ENCODE measurements around the gene LINC00305. TPM values are rescaled to one million over a fixed set of nuclear protein-coding genes. Genes with fewer than 3 reads are reported as not detected.

Gene LINC00305
- total and polyA plus RNA-seq, 2 of the 8 experiments (the other 6 are each of a cell fraction or from before 2014, with no cell fraction given): not detected

DNA sequence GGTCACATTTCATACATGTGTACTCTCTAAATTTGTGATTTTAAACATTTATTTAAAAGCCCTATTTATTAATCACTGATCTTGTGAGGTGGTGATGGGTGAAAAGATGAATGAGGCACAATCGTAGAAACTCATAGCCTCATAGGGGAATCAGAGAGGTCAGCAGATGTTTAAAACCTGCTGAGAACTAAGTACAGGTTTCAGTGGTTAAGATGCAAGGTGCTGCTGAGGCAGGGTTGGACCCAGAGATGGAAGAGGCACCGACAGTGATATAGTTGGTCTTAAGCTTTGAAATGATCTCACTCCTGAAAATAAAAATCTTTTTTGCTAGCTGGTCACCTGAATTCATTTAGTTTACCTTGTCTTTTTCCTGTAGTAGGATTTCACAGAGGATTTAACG, 49.6 kb downstream of the LINC00305 start (continued):
- no peak for TF ChIP-seq SIRT6 (IDR thresholded peaks at IDR 0.05; ENCODE audit: low read length)
- no peak for TF ChIP-seq SAP30 (IDR thresholded peaks at IDR 0.05; ENCODE audit: insufficient read depth, insufficient replicate concordance, low read length)
